HL-60/S4 (cell line): ENCODE results near the gene MECP2.

Source experiments
- in situ Hi-C: fragments of 300-500 bp; cut with MboI; formaldehyde crosslinking; loops from 2 replicates; pipeline ENCODE4 v1.14.3; 2022; ENCODE audit warnings: low sequenced_read_pairs

The MECP2 gene

GRCh38 chrX:154019633-154020528 is 77.6 kb downstream of the MECP2 start, which contains the start of gene IRAK1:
TSS of gene IRAK1 (minus strand) at chrX:154019902. CDS start at chrX:154019812, 90 bp downstream.
- in situ Hi-C loops: no loop called here

- in situ Hi-C loops: no loop called here
These were observed 78.4 kb downstream of the MECP2 start for GRCh38 chrX:154019061-154019621.

GRCh38 chrX:154018518-154019060 is 78.9 kb downstream of the MECP2 start:
- in situ Hi-C loops: no loop called here

GRCh38 chrX:154017766-154018517 is 79.6 kb downstream of the MECP2 start:
- in situ Hi-C loops: no loop called here

DNA sequence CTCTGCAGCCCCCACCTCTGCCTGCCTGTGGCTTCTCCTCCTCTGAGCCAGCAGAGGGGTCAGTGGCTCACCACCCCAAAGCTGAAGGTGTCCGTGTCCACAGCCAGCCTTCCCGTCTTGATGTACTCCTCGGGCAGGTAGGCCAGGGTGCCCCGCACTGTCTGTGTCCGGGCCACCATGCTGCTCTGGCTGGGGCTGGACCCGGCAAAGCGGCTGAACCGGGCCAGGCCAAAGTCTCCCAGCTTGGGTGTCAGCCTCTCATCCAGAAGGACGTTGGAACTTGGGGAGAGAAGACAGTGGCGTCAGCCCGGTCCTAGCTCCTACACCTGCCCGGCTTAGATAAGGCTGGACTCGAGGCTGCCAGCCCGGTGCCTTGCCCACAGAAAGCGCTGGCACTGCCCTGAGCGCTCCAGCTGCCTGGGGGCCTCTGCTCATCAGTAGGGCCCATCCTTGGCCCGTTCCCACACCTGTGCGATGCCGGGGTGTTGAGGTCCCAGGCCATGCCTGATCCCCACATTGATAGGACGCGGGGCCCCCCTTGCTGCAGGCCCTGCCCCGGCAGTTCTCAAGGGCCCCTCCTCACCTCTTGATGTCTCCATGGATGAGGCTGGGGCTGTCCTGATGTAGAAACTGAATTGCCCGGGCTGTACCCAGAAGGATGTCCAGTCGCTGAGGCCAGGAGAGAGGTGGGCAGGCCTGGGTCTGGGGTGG is 81.0 kb downstream of the MECP2 start:
- in situ Hi-C loops: no loop called here

DNA sequence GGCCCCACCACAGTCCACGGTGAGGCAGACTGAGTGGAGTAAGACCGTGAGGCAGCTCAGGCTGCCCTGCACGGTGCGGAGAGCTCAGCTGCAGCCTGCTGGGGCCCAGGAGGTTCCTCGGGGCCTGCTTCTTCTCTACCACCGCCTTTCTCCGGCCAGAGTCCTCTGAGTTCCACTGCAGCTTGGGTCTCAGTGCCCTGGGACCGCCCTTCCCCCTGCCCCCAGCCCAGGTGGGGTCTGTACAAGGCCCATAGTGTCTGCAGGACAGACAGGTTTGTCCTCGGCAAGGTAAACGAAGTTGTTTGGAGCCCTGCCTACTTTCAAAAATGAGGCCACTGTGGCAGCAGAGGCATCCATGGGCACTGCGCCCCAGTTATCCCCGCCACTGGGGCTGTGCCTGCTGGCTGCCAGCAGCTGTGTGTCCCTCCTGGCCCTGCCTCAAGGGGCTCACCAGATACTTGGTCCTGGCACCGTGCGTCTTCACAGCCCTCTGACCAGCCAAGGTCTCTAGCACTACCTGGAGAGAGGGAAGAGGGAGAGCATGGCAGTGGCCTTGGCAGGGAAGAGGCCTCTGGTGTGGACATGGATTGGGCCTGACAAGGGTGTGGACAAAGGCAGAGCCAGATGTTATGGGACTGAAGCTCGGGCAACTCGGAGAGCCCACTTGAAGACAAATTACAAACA is 81.8 kb downstream of the MECP2 start:
- in situ Hi-C loops: no loop called here

- in situ Hi-C loops: no loop called here
These were observed 82.8 kb downstream of the MECP2 start for GRCh38 chrX:154014429-154015380.

DNA sequence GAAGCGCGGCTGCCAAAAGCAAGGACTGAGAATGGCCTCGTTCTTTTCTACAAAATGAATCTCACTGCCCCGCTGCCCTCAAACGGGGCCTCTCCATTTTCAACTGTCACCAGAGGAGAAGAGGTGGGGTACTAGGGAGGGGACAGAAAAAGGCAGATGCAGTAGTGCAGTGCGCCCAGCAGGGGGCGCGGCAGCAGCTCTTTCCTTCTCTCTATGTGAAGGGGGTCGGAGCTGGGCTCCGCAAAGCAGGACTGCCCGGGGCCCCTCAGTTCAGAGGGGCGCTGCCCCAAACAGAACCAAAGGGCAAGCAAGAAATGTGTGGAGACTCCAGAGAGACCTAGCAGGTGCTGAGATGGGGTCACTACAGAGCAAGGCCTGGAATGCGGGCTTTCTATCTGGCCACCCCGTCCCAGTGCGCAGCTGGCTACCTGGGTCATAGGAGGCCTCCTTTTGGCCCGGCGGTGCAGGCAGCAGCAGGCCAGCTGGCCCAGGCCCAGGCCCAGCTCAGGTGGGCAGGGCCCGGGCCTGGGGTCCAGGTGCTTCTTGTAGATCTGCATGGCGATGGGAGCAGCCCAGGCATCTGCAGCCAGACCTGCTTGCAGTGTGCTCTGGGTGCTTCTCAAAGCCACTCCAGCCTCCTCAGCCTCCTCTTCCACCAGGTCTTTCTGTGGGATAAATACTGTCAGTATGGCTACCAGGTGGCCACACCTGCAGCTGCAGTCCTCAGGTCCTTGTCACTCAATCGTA is 83.7 kb downstream of the MECP2 start:
- in situ Hi-C loops: no loop called here

- in situ Hi-C loops: no loop called here
These were observed 84.5 kb downstream of the MECP2 start for GRCh38 chrX:154013001-154013421.

DNA sequence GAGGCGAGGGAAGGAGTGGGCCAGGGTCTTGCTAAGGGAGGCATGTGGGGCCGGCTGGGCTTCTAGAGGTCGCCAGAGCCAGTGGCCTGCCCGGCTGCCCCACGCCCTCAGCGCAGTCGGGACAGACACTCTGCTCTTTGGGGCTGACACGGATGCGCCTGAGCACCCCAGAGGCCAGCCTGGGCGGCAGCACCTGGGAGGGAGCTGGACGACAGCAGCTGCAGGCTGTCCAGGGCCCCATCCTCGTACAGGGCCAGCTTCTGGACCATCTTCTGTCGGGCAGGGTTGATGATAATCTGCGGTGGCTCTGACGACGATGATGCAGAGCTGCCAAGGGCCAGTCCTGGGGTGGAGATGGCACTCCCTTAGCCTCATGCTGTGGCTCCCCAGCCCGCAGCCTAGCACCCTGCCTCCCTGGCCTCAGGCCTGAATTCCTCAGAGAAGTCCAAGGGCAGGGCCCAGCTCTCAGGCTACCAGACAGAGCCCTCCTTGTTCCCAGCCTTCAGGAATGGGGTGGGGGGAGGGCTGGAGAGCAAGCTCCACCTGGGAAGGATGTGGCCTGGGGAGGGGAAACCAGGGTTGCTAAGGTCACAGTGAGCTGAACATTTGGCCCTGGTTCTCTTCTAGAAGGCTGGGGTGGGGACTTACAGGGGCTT is 85.1 kb downstream of the MECP2 start:
- in situ Hi-C loops: no loop called here

DNA sequence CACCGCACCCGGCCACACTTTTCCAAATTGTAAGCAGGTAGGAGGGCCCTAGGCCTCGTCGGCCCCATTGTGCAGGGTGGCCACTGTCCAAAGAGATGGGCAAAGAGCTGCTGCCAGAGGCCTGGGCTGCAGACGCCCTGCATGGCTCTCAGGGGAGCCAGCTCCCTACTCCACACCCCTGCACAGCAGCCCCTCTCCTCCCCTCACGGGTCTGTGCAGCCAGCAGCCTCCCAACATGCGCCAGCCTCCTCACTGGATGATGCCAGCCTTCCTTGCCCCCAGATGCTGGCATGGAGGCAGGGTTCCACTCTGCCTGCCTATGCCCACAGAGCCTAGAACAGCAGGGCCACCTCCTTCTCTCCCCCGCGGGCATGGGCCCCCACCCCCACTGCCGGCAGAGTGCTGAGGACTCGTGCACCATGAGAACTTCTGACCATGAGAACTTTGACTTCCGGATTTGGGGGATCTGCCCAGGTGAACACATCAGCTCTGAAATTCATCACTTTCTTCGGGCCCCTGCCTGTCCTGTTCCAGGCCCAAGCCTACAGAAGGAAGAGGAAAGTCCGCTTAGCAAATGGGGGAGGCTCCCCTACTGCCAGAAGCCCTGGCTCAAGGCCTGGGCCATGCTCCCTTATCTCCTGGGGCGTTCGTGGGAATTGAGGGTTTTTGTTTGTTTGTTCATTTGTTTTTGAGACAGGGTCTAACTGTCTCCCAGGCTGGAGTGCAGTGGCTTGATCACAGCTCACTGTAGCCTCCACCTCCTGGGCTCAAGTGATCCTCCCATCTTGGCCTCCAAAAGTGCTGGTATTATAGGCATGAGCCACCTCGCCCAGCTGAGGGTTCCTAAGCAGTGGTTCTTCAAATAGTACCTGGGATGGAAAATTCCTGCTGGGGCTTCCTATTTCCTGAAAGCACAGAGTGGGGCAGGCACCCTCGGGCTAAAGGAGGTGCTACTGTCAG is 85.9 kb downstream of the MECP2 start:
- in situ Hi-C loops: no loop called here

DNA sequence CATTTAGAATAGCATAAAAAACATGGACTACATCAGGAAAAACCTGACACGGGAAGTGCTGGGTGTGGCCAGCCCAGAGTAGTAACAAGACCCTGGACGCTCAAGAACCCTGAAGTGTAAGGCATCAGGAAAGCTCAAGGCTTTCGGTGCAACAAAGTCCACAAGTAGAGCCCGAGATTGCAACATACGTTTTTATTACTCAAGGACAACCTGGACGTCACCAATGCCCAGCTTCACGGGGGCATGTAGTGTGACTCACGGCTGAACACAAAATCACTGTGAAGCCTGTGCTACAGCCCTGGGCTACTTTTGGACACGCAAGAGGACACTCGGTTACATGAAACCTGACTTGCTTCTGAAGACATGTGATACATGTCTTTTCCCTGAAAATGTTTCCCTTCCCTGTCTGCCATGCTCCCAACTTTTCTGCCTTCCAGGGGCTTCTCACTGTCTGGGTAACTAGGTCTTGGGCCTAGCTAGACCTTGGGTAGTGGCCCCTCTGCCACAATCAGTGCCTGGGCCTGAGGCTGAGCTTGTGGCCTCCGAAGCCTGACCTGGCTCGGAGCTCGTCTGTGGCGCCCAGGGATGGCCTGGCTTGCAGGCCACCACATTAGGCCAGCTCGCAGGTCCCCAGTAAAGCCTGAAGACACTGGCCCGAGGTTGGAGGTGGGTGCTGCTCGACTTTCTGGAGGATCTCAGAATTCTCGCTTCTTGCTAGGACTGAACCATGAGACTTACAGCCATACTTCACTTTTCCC is 87.0 kb downstream of the MECP2 start:
- in situ Hi-C loops: no loop called here

DNA sequence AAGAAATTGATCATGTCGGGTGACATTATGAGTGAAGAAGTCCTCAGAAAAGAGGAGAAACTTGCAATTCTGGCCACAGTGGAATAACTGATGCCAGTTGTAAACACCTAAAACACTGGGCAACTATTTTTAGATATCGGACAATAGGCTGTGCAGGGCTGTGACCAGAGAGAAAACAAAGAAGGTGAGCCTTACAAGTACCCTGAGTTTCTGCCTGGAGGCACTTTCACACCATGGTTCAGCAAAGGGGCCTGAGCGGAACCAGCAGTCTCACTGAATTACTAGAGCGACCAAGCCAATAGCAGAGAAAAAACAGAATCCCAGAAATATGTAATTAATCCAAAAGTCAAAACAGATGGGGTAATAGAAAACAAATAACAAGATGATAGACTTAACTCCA is 89.0 kb downstream of the MECP2 start:
- in situ Hi-C loops: no loop called here

DNA sequence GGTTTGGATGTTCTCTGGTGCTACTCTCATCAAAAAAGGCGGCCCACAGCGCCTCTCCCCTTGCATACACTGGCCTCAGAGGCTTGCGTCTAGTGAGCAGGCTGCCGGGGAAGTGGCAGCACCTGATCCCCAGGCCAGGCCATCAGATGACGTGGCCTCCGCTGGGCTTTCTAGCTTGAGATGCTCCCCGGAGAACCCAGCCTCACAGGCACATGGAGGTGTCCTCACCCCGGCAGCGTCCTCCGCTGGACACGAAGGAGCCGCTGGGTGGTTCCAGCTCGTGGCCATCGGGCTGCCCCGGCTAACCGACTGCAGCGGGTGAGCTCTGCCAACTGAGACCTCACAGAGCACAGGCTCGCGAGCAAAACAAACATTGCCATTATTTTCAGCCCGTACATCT is 90.6 kb downstream of the MECP2 start:
- in situ Hi-C loops: no loop called here

- in situ Hi-C loops: no loop called here
These were observed 93.2 kb downstream of the MECP2 start for GRCh38 chrX:154004315-154004714.

GRCh38 chrX:154002215-154002719 is 95.2 kb downstream of the MECP2 start:
- in situ Hi-C loops: no loop called here
